ENCODE results near the gene MLPH. TPM values are rescaled to one million over a fixed set of nuclear protein-coding genes. Genes with fewer than 3 reads are reported as not detected.

MLPH gene
- total and polyA plus RNA-seq, 2 experiments from 2014 or later: 8.1 to 10.8 TPM

GRCh38 chr2:237446338-237446665 lies 40.7 kb upstream of the MLPH start:
- H3F3A ChIP-seq (ENCODE audit: insufficient read depth): peaks cover 20% of the 10 kb centered on the region
- no peaks in the 10 kb centered on the region for H3K9me3 ChIP-seq (ENCODE audit: low read depth)
- no peaks in the 10 kb centered on the region for H3K27me3 ChIP-seq (replicated peaks; ENCODE audit: insufficient read depth)
- H3K4me1 ChIP-seq (ENCODE audit: insufficient read depth): peaks cover 22% of the 10 kb centered on the region
- no peaks in the 10 kb centered on the region for H3K36me3 ChIP-seq (ENCODE audit: low read depth)
- no peak overlapping the region for H3K27ac ChIP-seq
- H2AFZ ChIP-seq: no peak overlapping the region
- no peaks in the 10 kb centered on the region for H3K79me2 ChIP-seq (ENCODE audit: insufficient read depth)
- 83 to 89% methylated on average over 6 of the region's 6 CpGs for WGBS, 2 experiments (ENCODE audit: low coverage in 1 of 2, low lambda C conversion rate in 2 of 2, missing lambda C conversion rate in 2 of 2)
- DNase-seq: no peak
- H3K9me2 ChIP-seq (ENCODE audit: insufficient read depth): no peaks in the 10 kb centered on the region
- no peaks in the 10 kb centered on the region for H4K20me1 ChIP-seq (ENCODE audit: insufficient read depth)
- in situ Hi-C loops (cut with MboI): no loop called here
- H3K4me3 ChIP-seq: no peak overlapping the region
- no peak overlapping the region for H3K9ac ChIP-seq
- no peak for TF ChIP-seq EZH2 (IDR thresholded peaks at IDR 0.05; ENCODE audit: insufficient read depth, poor library complexity, severe bottlenecking)
- no peak for TF ChIP-seq EZH2phosphoT487 (IDR thresholded peaks at IDR 0.05; ENCODE audit: insufficient read depth, low read depth)
- no peak overlapping the region for H3K4me2 ChIP-seq (ENCODE audit: unreplicated experiment)

GRCh38 chr2:237447496-237447895 lies 39.6 kb upstream of the MLPH start:
- Histone ChIP-seq H3K9me2 (ENCODE audit: insufficient read depth) (no peaks in the 10 kb centered on the region), H3K4me3 (no peak overlapping the region), H3K4me1 (ENCODE audit: insufficient read depth) (peaks cover 13% of the 10 kb centered on the region), H3K9me3 (ENCODE audit: low read depth) (no peaks in the 10 kb centered on the region), H3F3A (ENCODE audit: insufficient read depth) (0 out of 2 replicates have a peak, but pooled peaks cover 9% of the 10 kb centered on the region), H2AFZ (no peak overlapping the region), H3K27me3 (replicated peaks; ENCODE audit: insufficient read depth) (no peaks in the 10 kb centered on the region), H3K9ac (no peak overlapping the region), H3K4me2 (ENCODE audit: unreplicated experiment) (no peak overlapping the region), H4K20me1 (ENCODE audit: insufficient read depth) (no peaks in the 10 kb centered on the region), H3K36me3 (ENCODE audit: low read depth) (no peaks in the 10 kb centered on the region), H3K79me2 (ENCODE audit: insufficient read depth) (no peaks in the 10 kb centered on the region), H3K27ac (no peak overlapping the region)
- no peak for DNase-seq
- in situ Hi-C loops (cut with MboI): no loop called here
- TF ChIP-seq EZH2 (IDR thresholded peaks at IDR 0.05; ENCODE audit: insufficient read depth, poor library complexity, severe bottlenecking) (no peak), EZH2phosphoT487 (IDR thresholded peaks at IDR 0.05; ENCODE audit: insufficient read depth, low read depth) (no peak)
- 86 to 90% methylated on average over 11 of the region's 11 CpGs for WGBS, 2 experiments (ENCODE audit: low coverage in 1 of 2, low lambda C conversion rate in 2 of 2, missing lambda C conversion rate in 2 of 2)

- no peak overlapping the region for H3K4me2 ChIP-seq (ENCODE audit: unreplicated experiment)
- H4K20me1 ChIP-seq (ENCODE audit: insufficient read depth): no peaks in the 10 kb centered on the region
- H3K27me3 ChIP-seq (replicated peaks; ENCODE audit: insufficient read depth): no peaks in the 10 kb centered on the region
- 0 out of 2 replicates have a peak, but pooled peaks cover 7% of the 10 kb centered on the region for H3F3A ChIP-seq (ENCODE audit: insufficient read depth)
- H3K79me2 ChIP-seq (ENCODE audit: insufficient read depth): no peaks in the 10 kb centered on the region
- TF ChIP-seq EZH2 (IDR thresholded peaks at IDR 0.05; ENCODE audit: insufficient read depth, poor library complexity, severe bottlenecking) (no peak), EZH2phosphoT487 (IDR thresholded peaks at IDR 0.05; ENCODE audit: insufficient read depth, low read depth) (no peak)
- H3K4me3 ChIP-seq: no peak overlapping the region
- 77 to 78% methylated on average over 7 of the region's 7 CpGs for WGBS, 2 experiments (ENCODE audit: low coverage in 1 of 2, low lambda C conversion rate in 2 of 2, missing lambda C conversion rate in 2 of 2)
- H3K9me3 ChIP-seq (ENCODE audit: low read depth): no peaks in the 10 kb centered on the region
- no peak overlapping the region for H3K27ac ChIP-seq
- in situ Hi-C loops (cut with MboI): no loop called here
- H3K9ac ChIP-seq: no peak overlapping the region
- no peaks in the 10 kb centered on the region for H3K9me2 ChIP-seq (ENCODE audit: insufficient read depth)
- peaks cover 16% of the 10 kb centered on the region for H3K4me1 ChIP-seq (ENCODE audit: insufficient read depth)
- no peaks in the 10 kb centered on the region for H3K36me3 ChIP-seq (ENCODE audit: low read depth)
- H2AFZ ChIP-seq: no peak overlapping the region
- DNase-seq: no peak
Measured at GRCh38 chr2:237448171-237448570, 38.9 kb upstream of the MLPH start.

- H3K27me3 ChIP-seq (replicated peaks; ENCODE audit: insufficient read depth): no peaks in the 10 kb centered on the region
- no peak overlapping the region for H2AFZ ChIP-seq
- H3K9ac ChIP-seq: no peak overlapping the region
- no peak for TF ChIP-seq EZH2 (IDR thresholded peaks at IDR 0.05; ENCODE audit: insufficient read depth, poor library complexity, severe bottlenecking)
- 0 out of 2 replicates have a peak, but pooled peaks cover 7% of the 10 kb centered on the region for H3F3A ChIP-seq (ENCODE audit: insufficient read depth)
- WGBS, 2 experiments (ENCODE audit: low coverage in 1 of 2, low lambda C conversion rate in 2 of 2, missing lambda C conversion rate in 2 of 2): 70 to 84% methylated on average over 6 of the region's 6 CpGs
- peaks cover 16% of the 10 kb centered on the region for H3K4me1 ChIP-seq (ENCODE audit: insufficient read depth)
- no peaks in the 10 kb centered on the region for H3K9me2 ChIP-seq (ENCODE audit: insufficient read depth)
- no peaks in the 10 kb centered on the region for H3K36me3 ChIP-seq (ENCODE audit: low read depth)
- no peaks in the 10 kb centered on the region for H4K20me1 ChIP-seq (ENCODE audit: insufficient read depth)
- H3K79me2 ChIP-seq (ENCODE audit: insufficient read depth): no peaks in the 10 kb centered on the region
- H3K4me2 ChIP-seq (ENCODE audit: unreplicated experiment): no peak overlapping the region
- H3K27ac ChIP-seq: no peak overlapping the region
- DNase-seq: no peak
- no peak overlapping the region for H3K4me3 ChIP-seq
- in situ Hi-C loops (cut with MboI): no loop called here
- no peaks in the 10 kb centered on the region for H3K9me3 ChIP-seq (ENCODE audit: low read depth)
Measured at GRCh38 chr2:237448626-237449025, 38.4 kb upstream of the MLPH start.

Measured in GM23248 (cell line).